ENCODE results near the gene BGLAP. TPM values are rescaled to one million over a fixed set of nuclear protein-coding genes. Genes with fewer than 3 reads are reported as not detected.

Gene BGLAP
- total RNA-seq, 1 donor from 2014 or later, result 0.66 TPM

- Histone ChIP-seq H3K36me3 (ENCODE audit: insufficient read depth, low read length) (peaks cover 67% of the 10 kb centered on the region), H3K79me2 (ENCODE audit: insufficient read depth, low read length) (peaks cover 15% of the 10 kb centered on the region), H3K4me3 (ENCODE audit: insufficient read depth, low read depth, low read length) (no peak overlapping the region), H4K20me1 (ENCODE audit: insufficient read depth, low read length) (peaks cover 45% of the 10 kb centered on the region), H3K27ac (ENCODE audit: low read depth, low read length) (no peak overlapping the region), H2AFZ (ENCODE audit: low read depth, low read length) (no peak overlapping the region), H3K27me3 (ENCODE audit: insufficient read depth, low read length) (no peaks in the 10 kb centered on the region), H3K4me2 (ENCODE audit: low read length) (no peak overlapping the region), H3K9ac (ENCODE audit: low read length) (no peak overlapping the region), H3K4me1 (ENCODE audit: insufficient read depth, low read length) (peaks cover 4% of the 10 kb centered on the region), H3K9me3 (ENCODE audit: insufficient read depth, low read depth, low read length) (no peaks in the 10 kb centered on the region)
- DNase-seq (ENCODE audit: low read depth) (no peak), FAIRE-seq (no peak)
- no peaks in the 10 kb centered on the region for H3K27me3 Mint-ChIP-seq (ENCODE audit: low read depth, unreplicated experiment)
- H3K36me3 Mint-ChIP-seq (ENCODE audit: low read depth, unreplicated experiment), result peaks cover 45% of the 10 kb centered on the region
- TF ChIP-seq EZH2 (IDR thresholded peaks at IDR 0.05; ENCODE audit: insufficient read depth, low read length) (no peak), CTCF (IDR thresholded peaks at IDR 0.05; ENCODE audit: insufficient read depth, low read depth, low read length) (no peak)
- no peak overlapping the region for H3K27ac Mint-ChIP-seq (ENCODE audit: unreplicated experiment)
- H3K4me3 Mint-ChIP-seq (ENCODE audit: unreplicated experiment), result no peak overlapping the region
- H3K4me1 Mint-ChIP-seq (ENCODE audit: low read depth, unreplicated experiment), result peaks cover 6% of the 10 kb centered on the region
- no peaks in the 10 kb centered on the region for H3K9me3 Mint-ChIP-seq (ENCODE audit: unreplicated experiment)
Observed at GRCh38 chr1:156270314-156270713, 28.3 kb downstream of the BGLAP start.

GRCh38 chr1:156276532-156276931 lies 34.5 kb downstream of the BGLAP start:
- FAIRE-seq, result no peak
- peaks cover 47% of the 10 kb centered on the region for H4K20me1 ChIP-seq (ENCODE audit: insufficient read depth, low read length)

More at GRCh38 chr1:156276532-156276931, 34.5 kb downstream of the BGLAP start:
- peaks cover 32% of the 10 kb centered on the region for H3K36me3 Mint-ChIP-seq (ENCODE audit: low read depth, unreplicated experiment)
- H3K4me1 Mint-ChIP-seq (ENCODE audit: low read depth, unreplicated experiment), result peaks cover 7% of the 10 kb centered on the region
- no peak overlapping the region for H3K9ac ChIP-seq (ENCODE audit: low read length)
- H3K27me3 ChIP-seq (ENCODE audit: insufficient read depth, low read length), result no peaks in the 10 kb centered on the region
- no peaks in the 10 kb centered on the region for H3K27me3 Mint-ChIP-seq (ENCODE audit: low read depth, unreplicated experiment)
- H3K27ac ChIP-seq (ENCODE audit: low read depth, low read length), result no peak overlapping the region
- no peak for TF ChIP-seq EZH2 (IDR thresholded peaks at IDR 0.05; ENCODE audit: insufficient read depth, low read length)
- TF ChIP-seq CTCF (IDR thresholded peaks at IDR 0.05; ENCODE audit: insufficient read depth, low read depth, low read length), result no peak
- H3K79me2 ChIP-seq (ENCODE audit: insufficient read depth, low read length), result peaks cover 49% of the 10 kb centered on the region
- no peak for DNase-seq (ENCODE audit: low read depth)
- H3K9me3 ChIP-seq (ENCODE audit: insufficient read depth, low read depth, low read length), result no peaks in the 10 kb centered on the region
- no peak overlapping the region for H2AFZ ChIP-seq (ENCODE audit: low read depth, low read length)
- no peak overlapping the region for H3K4me3 Mint-ChIP-seq (ENCODE audit: unreplicated experiment)
- no peak overlapping the region for H3K4me3 ChIP-seq (ENCODE audit: insufficient read depth, low read depth, low read length)
- peaks cover 59% of the 10 kb centered on the region for H3K36me3 ChIP-seq (ENCODE audit: insufficient read depth, low read length)
- no peaks in the 10 kb centered on the region for H3K9me3 Mint-ChIP-seq (ENCODE audit: unreplicated experiment)
- H3K27ac Mint-ChIP-seq (ENCODE audit: unreplicated experiment), result no peak overlapping the region
- H3K4me2 ChIP-seq (ENCODE audit: low read length), result no peak overlapping the region
- H3K4me1 ChIP-seq (ENCODE audit: insufficient read depth, low read length), result peaks cover 6% of the 10 kb centered on the region
